A673 (cell line): ENCODE data around the gene KPNA1. TPM values are rescaled to one million over a fixed set of nuclear protein-coding genes. Genes with fewer than 3 reads are reported as not detected.
"Not testable (repeated sequence)": the region's sequence is repeated elsewhere in the genome, so short reads cannot be mapped to it uniquely, and the experiment has no call there.

ENCODE experiments used
- BruUV-seq: library from RNA; stranded (reverse); fragments of 400-500 nt; replicated peaks from 2 replicates; lab custom pipeline; 2021; lab: Mats Ljungman, UMichigan
- CTCF ChIA-PET: fragments of 300-600 bp; sonication (Branson Sonifier 250); formaldehyde crosslinking; loops from one replicate; lab custom pipeline; 2022; ENCODE audit warnings: antibody characterized with exemption; lab: Charles Lee
- POLR2A ChIA-PET: fragments of 300-600 bp; sonication (Branson Sonifier 250); formaldehyde crosslinking; loops from one replicate; lab custom pipeline; 2022; ENCODE audit warnings: antibody characterized with exemption; ENCODE audit not compliant: low non-redundant PET; lab: Charles Lee
- DNase-seq: peaks from one replicate; pipeline ENCODE4 v3.0.0-alpha.2; 2015; ENCODE audit warnings: low spot score
- H3K27ac ChIP-seq: fragments of 200-600 bp; sonication (generic); 2 replicates; pipeline ENCODE4 v1.5.1; 2016; ENCODE audit warnings: mixed run types, low read depth, mild to moderate bottlenecking, mixed read lengths, antibody characterized with exemption, low read length; ENCODE audit not compliant: poor library complexity, severe bottlenecking
- H3K27me3 ChIP-seq: fragments of 200-600 bp; sonication (generic); replicated peaks from 2 replicates; pipeline ENCODE4 v1.6.1; 2017; ENCODE audit warnings: mixed run types, low read depth, mild to moderate bottlenecking, mixed read lengths, antibody characterized with exemption, low read length; ENCODE audit not compliant: insufficient read depth, poor library complexity
- H3K36me3 ChIP-seq: fragments of 200-600 bp; sonication (generic); 2 replicates; pipeline ENCODE4 v1.6.1; 2016; ENCODE audit warnings: mixed run types, mild to moderate bottlenecking, mixed read lengths, antibody characterized with exemption, low read length; ENCODE audit not compliant: insufficient read depth, poor library complexity, severe bottlenecking
- H3K4me1 ChIP-seq: fragments of 200-600 bp; sonication (generic); 2 replicates; pipeline ENCODE4 v1.6.1; 2017; ENCODE audit warnings: mixed run types, mild to moderate bottlenecking, mixed read lengths, antibody characterized with exemption, low read length; ENCODE audit not compliant: insufficient read depth, poor library complexity, severe bottlenecking
- H3K4me3 ChIP-seq: fragments of 200-600 bp; sonication (generic); 2 replicates; pipeline ENCODE4 v1.5.1; 2016; ENCODE audit warnings: low read depth, mixed run types, mild to moderate bottlenecking, mixed read lengths, low read length; ENCODE audit not compliant: poor library complexity, severe bottlenecking
- H3K9me3 ChIP-seq: fragments of 200-600 bp; sonication (generic); 2 replicates; pipeline ENCODE4 v1.6.1; 2016; ENCODE audit warnings: mixed run types, low read depth, mild to moderate bottlenecking, mixed read lengths, antibody characterized with exemption, low read length; ENCODE audit not compliant: poor library complexity, severe bottlenecking
- CTCF ChIP-seq: fragments of 300-800, 200-600 bp; sonication (generic); conservative IDR thresholded peaks from 2 replicates; pipeline ENCODE4 v1.5.1; 2017; ENCODE audit warnings: low read depth, mild to moderate bottlenecking, antibody characterized with exemption, low read length, moderate library complexity, mixed read lengths
- EZH2 ChIP-seq: fragments of 200-600 bp; sonication (generic); IDR thresholded peaks from 2 replicates; pipeline ENCODE4 v1.6.1; 2017; ENCODE audit warnings: borderline replicate concordance, low read depth, mild to moderate bottlenecking, mixed read lengths, antibody characterized with exemption, low read length; ENCODE audit not compliant: poor library complexity, severe bottlenecking
- intact Hi-C: fragments of 100-400 bp; cut with micrococcal nuclease; formaldehyde crosslinking; loops from one replicate; pipeline ENCODE4 v1.10.0; 2022; ENCODE audit not compliant: unreplicated experiment
- total RNA-seq: library from RNA; stranded (reverse); gene quantifications from 2 replicates; pipeline ENCODE4 v1.2.3, GENCODE V29; 2021

KPNA1 gene
- total RNA-seq, 1 experiment from 2014 or later = 110 TPM

- Histone ChIP-seq H3K27me3 (no peaks in the 10 kb centered on the region), H3K4me1 (no peaks in the 10 kb centered on the region), H3K36me3 (peaks cover 57% of the 10 kb centered on the region), H3K27ac (no peak overlapping the region), H3K9me3 (no peaks in the 10 kb centered on the region), H3K4me3 (no peak overlapping the region)
- CTCF ChIA-PET = no interaction called here
- DNase-seq = no peak
- TF ChIP-seq EZH2 (no peak), CTCF (no peak)
- no TSS peak for BruUV-seq
- POLR2A ChIA-PET = no interaction called here
- intact Hi-C loops = no loop called here
Measured at GRCh38 chr3:122456074-122456473, 58.7 kb downstream of the KPNA1 start.

DNA sequence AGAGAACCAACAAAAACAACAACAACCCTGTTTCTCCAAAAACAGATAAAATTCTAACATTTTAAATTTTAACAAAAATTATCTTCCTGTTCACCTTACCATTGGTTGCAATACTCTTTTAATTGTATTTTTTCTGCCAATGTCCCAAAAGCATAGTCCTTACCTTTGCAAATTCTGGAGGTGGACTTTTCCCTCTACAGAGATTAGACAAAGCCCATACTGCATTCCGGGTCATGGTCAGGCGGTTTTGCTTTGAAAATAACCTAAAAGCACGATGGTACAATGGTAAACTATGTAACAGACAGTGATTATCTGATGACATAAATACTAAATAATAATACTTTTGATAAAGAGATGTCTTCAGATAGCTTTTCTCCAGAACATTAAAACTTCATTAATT is 63.4 kb downstream of the KPNA1 start:
- BruUV-seq = no TSS peak
- POLR2A ChIA-PET = no interaction called here
- CTCF ChIA-PET = no interaction called here
- Histone ChIP-seq H3K27me3 (no peaks in the 10 kb centered on the region), H3K4me1 (no peaks in the 10 kb centered on the region), H3K4me3 (no peak overlapping the region), H3K36me3 (peaks cover 44% of the 10 kb centered on the region), H3K9me3 (no peaks in the 10 kb centered on the region), H3K27ac (no peak overlapping the region)
- intact Hi-C loops = no loop called here
- no peak for DNase-seq
- no peak for TF ChIP-seq CTCF
- no peak for TF ChIP-seq EZH2

DNA sequence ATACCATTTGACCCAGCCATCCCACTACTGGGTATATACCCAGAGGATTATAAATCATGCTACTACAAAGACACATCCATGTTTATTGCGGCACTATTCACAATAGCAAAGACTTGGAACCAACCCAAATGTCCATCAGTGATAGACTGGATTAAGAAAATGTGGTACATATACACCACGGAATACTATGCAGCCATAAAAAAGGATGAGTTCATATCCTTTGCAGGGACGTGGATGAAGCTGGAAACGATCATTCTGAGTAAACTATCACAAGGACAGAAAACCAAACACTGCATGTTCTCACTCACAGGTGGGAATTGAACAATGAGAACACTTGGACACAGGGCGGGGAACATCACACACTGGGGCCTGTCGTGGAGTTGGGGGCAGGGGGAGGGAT is 66.5 kb downstream of the KPNA1 start:
- intact Hi-C loops, CTCF ChIA-PET, BruUV-seq, H3K27ac ChIP-seq, H3K4me3 ChIP-seq, H3K27me3 ChIP-seq, H3K4me1 ChIP-seq, H3K9me3 ChIP-seq, POLR2A ChIA-PET, DNase-seq: not testable (repeated sequence)
- H3K36me3 ChIP-seq = peaks cover 41% of the 10 kb centered on the region

- H3K27ac ChIP-seq, intact Hi-C loops, H3K27me3 ChIP-seq, BruUV-seq, POLR2A ChIA-PET, CTCF ChIA-PET, H3K4me3 ChIP-seq, DNase-seq, H3K4me1 ChIP-seq, H3K9me3 ChIP-seq: not testable (repeated sequence)
- H3K36me3 ChIP-seq = peaks cover 39% of the 10 kb centered on the region
Measured at GRCh38 chr3:122444491-122444887, 70.2 kb downstream of the KPNA1 start.

- H3K9me3 ChIP-seq, H3K4me1 ChIP-seq, H3K27ac ChIP-seq, H3K4me3 ChIP-seq, DNase-seq, POLR2A ChIA-PET, H3K27me3 ChIP-seq, intact Hi-C loops, BruUV-seq, CTCF ChIA-PET: not testable (repeated sequence)
- H3K36me3 ChIP-seq = peaks cover 35% of the 10 kb centered on the region
Measured at GRCh38 chr3:122443762-122444490, 70.8 kb downstream of the KPNA1 start.
